ENCODE data around the gene FBF1.
A peak's percentile ranks its signal among the peaks of the same experiment; 100 is the strongest.

FBF1 gene

GRCh38 chr17:75937652-75938051 lies 3.2 kb downstream of the FBF1 start:
- CTCF ChIA-PET = interaction anchor here (1.4 kb wide), 1 partner anchor 68 kb away, joined by 8 read pairs; no protein-coding TSS in a partner anchor
- POLR2A ChIA-PET = no interaction called here
- no peak for DNase-seq (ENCODE audit: low read depth, low spot score)
- H3K4me3 ChIP-seq (ENCODE audit: low read depth, low read length) = no peak overlapping the region
- TF ChIP-seq CTCF (IDR thresholded peaks at IDR 0.05; ENCODE audit: insufficient read depth, low read length, missing control alignments) = no peak

GRCh38 chr17:75933808-75934207 lies 7.0 kb downstream of the FBF1 start:
- POLR2A ChIA-PET = no interaction called here
- CTCF ChIA-PET = no interaction called here
- TF ChIP-seq CTCF (IDR thresholded peaks at IDR 0.05; ENCODE audit: insufficient read depth, low read length, missing control alignments) = no peak
- DNase-seq (ENCODE audit: low read depth, low spot score) = no peak
- no peak overlapping the region for H3K4me3 ChIP-seq (ENCODE audit: low read depth, low read length)

DNA sequence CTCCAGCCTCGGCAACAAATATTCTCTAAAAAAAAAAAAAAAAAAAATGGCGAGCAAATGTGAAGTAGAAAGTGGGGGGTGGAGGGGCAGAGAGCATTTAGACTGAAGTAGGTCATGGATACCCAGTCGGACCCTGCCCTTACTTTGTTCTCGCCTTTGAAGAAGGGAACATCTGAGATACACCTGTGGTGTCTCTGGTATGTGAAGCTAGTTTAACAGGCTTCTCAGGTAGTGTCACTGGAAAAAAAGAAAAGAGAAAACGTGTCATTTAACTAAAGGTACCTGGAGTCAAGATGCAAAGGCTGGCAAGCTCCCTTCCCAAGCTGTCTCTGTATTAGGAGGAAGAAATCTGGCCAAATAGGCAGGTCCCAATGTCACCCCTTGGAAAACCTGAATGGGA lies 8.0 kb downstream of the FBF1 start:
- ChIA-PET CTCF (interaction anchor here (1.3 to 1.4 kb wide), 2 partner anchors 28 to 81 kb away, joined by 3 read pairs; no protein-coding TSS in a partner anchor), POLR2A (no interaction called here)
- no peak overlapping the region for H3K4me3 ChIP-seq (ENCODE audit: low read depth, low read length)
- no peak for DNase-seq (ENCODE audit: low read depth, low spot score)
- TF ChIP-seq CTCF (IDR thresholded peaks at IDR 0.05; ENCODE audit: insufficient read depth, low read length, missing control alignments) = no peak

GRCh38 chr17:75931062-75931461 lies 9.8 kb downstream of the FBF1 start:
- CTCF ChIA-PET = no interaction called here
- no peak for TF ChIP-seq CTCF (IDR thresholded peaks at IDR 0.05; ENCODE audit: insufficient read depth, low read length, missing control alignments)
- POLR2A ChIA-PET = no interaction called here

DNA sequence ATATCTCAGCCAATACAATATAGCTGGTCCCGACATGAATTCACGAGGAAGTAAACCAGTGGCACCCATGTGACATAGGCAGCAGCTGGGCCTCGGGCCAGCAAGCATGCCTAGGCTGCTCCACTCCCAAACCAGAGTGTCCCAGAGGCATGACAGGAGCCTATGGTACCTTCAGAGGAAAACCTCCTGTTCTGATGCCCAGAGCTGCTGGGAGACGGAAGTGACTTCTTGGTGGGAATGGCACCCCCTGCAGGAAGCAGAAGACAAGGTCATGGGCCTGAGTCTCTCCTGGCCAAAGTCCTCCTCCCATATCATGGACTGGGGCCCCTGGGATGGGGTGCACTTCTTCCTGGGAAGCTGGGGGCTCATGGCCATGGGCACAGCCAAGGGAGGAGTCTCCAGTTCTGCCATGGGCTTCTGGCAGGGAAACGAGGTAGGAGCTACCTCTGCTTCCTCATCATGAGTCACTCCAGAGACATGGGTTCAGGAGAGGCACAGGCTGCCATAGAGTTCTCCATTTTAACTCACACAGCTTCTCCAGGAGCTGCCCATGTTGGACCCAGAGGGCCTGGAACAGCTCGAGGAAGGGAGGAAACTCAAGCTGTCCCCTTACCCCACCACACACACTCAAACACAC lies 13.4 kb downstream of the FBF1 start:
- DNase-seq (ENCODE audit: low read depth, low spot score) = no peak
- H3K4me3 ChIP-seq (ENCODE audit: low read depth, low read length) = no peak overlapping the region
- peak; percentile 20 for TF ChIP-seq CTCF (IDR thresholded peaks at IDR 0.05; ENCODE audit: insufficient read depth, low read length, missing control alignments)
- POLR2A ChIA-PET = no interaction called here
- CTCF ChIA-PET = interaction anchor here (0.8 to 5.6 kb wide), 9 partner anchors 9 to 70 kb away, joined by 3 to 33 read pairs (median 4); partner anchors contain the start of gene MRPL38

More at GRCh38 chr17:75931062-75931461, 9.8 kb downstream of the FBF1 start:
- H3K4me3 ChIP-seq (ENCODE audit: low read depth, low read length) = no peak overlapping the region
- DNase-seq (ENCODE audit: low read depth, low spot score) = no peak

- CTCF ChIA-PET = interaction anchor here (1.1 to 5.6 kb wide), 5 partner anchors 9 to 71 kb away, joined by 4 to 33 read pairs (median 5); partner anchors contain the start of gene MRPL38
- POLR2A ChIA-PET = no interaction called here
- DNase-seq (ENCODE audit: low read depth, low spot score) = no peak
- H3K4me3 ChIP-seq (ENCODE audit: low read depth, low read length) = no peak overlapping the region
- TF ChIP-seq CTCF (IDR thresholded peaks at IDR 0.05; ENCODE audit: insufficient read depth, low read length, missing control alignments) = no peak
Measured at GRCh38 chr17:75926456-75926855, 14.4 kb downstream of the FBF1 start.
